ENCODE data around the gene TIMM23B. TPM values are rescaled to one million over a fixed set of nuclear protein-coding genes. Genes with fewer than 3 reads are reported as not detected.
"Not testable (repeated sequence)": the region's sequence is repeated elsewhere in the genome, so short reads cannot be mapped to it uniquely, and the experiment has no call there.

The TIMM23B gene
- total RNA-seq, 1 experiment from 2014 or later, result 15.1 TPM

- intact Hi-C loops (cut with micrococcal nuclease; ENCODE audit: unreplicated experiment); H3K79me2 ChIP-seq (ENCODE audit: low read depth); CTCF ChIA-PET; H3K4me1 ChIP-seq (replicated peaks; ENCODE audit: insufficient read depth); H3K36me3 ChIP-seq (ENCODE audit: low read depth); H3K4me2 ChIP-seq; H3F3A ChIP-seq (ENCODE audit: insufficient read depth, low read depth); H3K27me3 ChIP-seq (ENCODE audit: insufficient read depth, low read depth); DNase-seq; H4K20me1 ChIP-seq (ENCODE audit: insufficient read depth); H3K9me2 ChIP-seq (ENCODE audit: insufficient read depth); H3K4me3 ChIP-seq; H3K9me3 ChIP-seq (ENCODE audit: insufficient read depth, low read depth); BruUV-seq (replicated peaks); H2AFZ ChIP-seq; POLR2A ChIA-PET (ENCODE audit: unreplicated experiment); H3K27ac ChIP-seq: not testable (repeated sequence)
Measured at GRCh38 chr10:50019279-50019678, 77.4 kb downstream of the TIMM23B start.

GRCh38 chr10:50020451-50021024, 78.7 kb downstream of the TIMM23B start:
- H3F3A ChIP-seq (ENCODE audit: insufficient read depth, low read depth); H3K79me2 ChIP-seq (ENCODE audit: low read depth); H4K20me1 ChIP-seq (ENCODE audit: insufficient read depth); H3K4me2 ChIP-seq; BruUV-seq (replicated peaks); DNase-seq; H3K9me2 ChIP-seq (ENCODE audit: insufficient read depth); H3K9me3 ChIP-seq (ENCODE audit: insufficient read depth, low read depth); H3K4me3 ChIP-seq; POLR2A ChIA-PET (ENCODE audit: unreplicated experiment); H3K27me3 ChIP-seq (ENCODE audit: insufficient read depth, low read depth); H2AFZ ChIP-seq; H3K4me1 ChIP-seq (replicated peaks; ENCODE audit: insufficient read depth); intact Hi-C loops (cut with micrococcal nuclease; ENCODE audit: unreplicated experiment); H3K27ac ChIP-seq; CTCF ChIA-PET; H3K36me3 ChIP-seq (ENCODE audit: low read depth): not testable (repeated sequence)

- DNase-seq, result no peak
- no peak overlapping the region for H3K27ac ChIP-seq
- H3K27me3 ChIP-seq (ENCODE audit: insufficient read depth, low read depth), result peaks cover 12% of the 10 kb centered on the region
- CTCF ChIA-PET, result no interaction called here
- H3K4me1 ChIP-seq (replicated peaks; ENCODE audit: insufficient read depth), result no peaks in the 10 kb centered on the region
- H3K9me2 ChIP-seq (ENCODE audit: insufficient read depth), result no peaks in the 10 kb centered on the region
- no peak overlapping the region for H3K4me2 ChIP-seq
- no peaks in the 10 kb centered on the region for H3F3A ChIP-seq (ENCODE audit: insufficient read depth, low read depth)
- H3K9me3 ChIP-seq (ENCODE audit: insufficient read depth, low read depth), result no peaks in the 10 kb centered on the region
- intact Hi-C loops (cut with micrococcal nuclease; ENCODE audit: unreplicated experiment), result no loop called here
- H2AFZ ChIP-seq, result no peak overlapping the region
- H4K20me1 ChIP-seq (ENCODE audit: insufficient read depth), result no peaks in the 10 kb centered on the region
- BruUV-seq (replicated peaks), result no TSS peak
- H3K79me2 ChIP-seq (ENCODE audit: low read depth), result no peaks in the 10 kb centered on the region
- no peak for TF ChIP-seq CTCF (conservative IDR thresholded peaks at IDR 0.05)
- no peak for TF ChIP-seq EZH2 (IDR thresholded peaks at IDR 0.05; ENCODE audit: low read depth)
- no peak overlapping the region for H3K4me3 ChIP-seq
- H3K36me3 ChIP-seq (ENCODE audit: low read depth), result no peaks in the 10 kb centered on the region
- POLR2A ChIA-PET (ENCODE audit: unreplicated experiment), result interaction anchor here (0.5 kb wide), 1 partner anchor 791 kb away, joined by 3 read pairs; no protein-coding TSS in a partner anchor
Measured at GRCh38 chr10:50021646-50022045, 79.8 kb downstream of the TIMM23B start.

Other genes with a start within 250 kb of the TIMM23B start
- not detected in 2 replicates for gene OGDHL, start 179.7 kb upstream of the TIMM23B start, total RNA-seq (2021)
- 38.8 and 39.0 TPM in 2 replicates for gene PARG, start within 50 bp of the TIMM23B start, total RNA-seq (2021)
- 16.0 and 17.9 TPM in 2 replicates for gene AGAP6, start 46.4 kb downstream of the TIMM23B start, total RNA-seq (2021)
- gene WASHC2A, start 125.9 kb downstream of the TIMM23B start, total RNA-seq (2021), result 26.9 and 42.6 TPM in 2 replicates

All from PC-9 (cell line).